ACC112 (cell line): ENCODE results near the gene CRKL.

ENCODE experiments used
- H2AFZ ChIP-seq: fragments of 200-600 bp; sonication (generic); one replicate; pipeline ENCODE4 v1.6.0; 2017; ENCODE audit warnings: antibody characterized with exemption, low read length; ENCODE audit not compliant: unreplicated experiment
- H3K27ac ChIP-seq: fragments of 200-600 bp; sonication (generic); 2 replicates; pipeline ENCODE4 v1.5.1; 2014; ENCODE audit warnings: low read depth, mild to moderate bottlenecking, antibody characterized with exemption, low read length, moderate library complexity
- H3K27me3 ChIP-seq: fragments of 200-600 bp; sonication (generic); 2 replicates; pipeline ENCODE4 v1.6.1; 2014; ENCODE audit warnings: mild to moderate bottlenecking, antibody characterized with exemption, low read length, moderate library complexity, mixed read lengths; ENCODE audit not compliant: insufficient read depth
- H3K36me3 ChIP-seq: fragments of 200-600 bp; sonication (generic); 2 replicates; pipeline ENCODE4 v1.6.1; 2016; ENCODE audit warnings: mild to moderate bottlenecking, antibody characterized with exemption, low read length, moderate library complexity, mixed read lengths; ENCODE audit not compliant: insufficient read depth
- H3K4me1 ChIP-seq: fragments of 200-600 bp; sonication (generic); one replicate; pipeline ENCODE4 v1.6.1; 2016; ENCODE audit warnings: low read length, mixed read lengths; ENCODE audit not compliant: insufficient read depth, unreplicated experiment, control insufficient read depth
- H3K4me3 ChIP-seq: fragments of 200-600 bp; sonication (generic); 2 replicates; pipeline ENCODE4 v1.5.1; 2014; ENCODE audit warnings: mild to moderate bottlenecking, low read depth, low read length
- H3K79me2 ChIP-seq: fragments of 200-600 bp; sonication (generic); one replicate; pipeline ENCODE4 v1.6.0; 2016; ENCODE audit warnings: low read length; ENCODE audit not compliant: control insufficient read depth, unreplicated experiment, insufficient read depth

Gene CRKL

GRCh38 chr22:20989323-20990138, 72.3 kb downstream of the CRKL start:
- Histone ChIP-seq H3K27ac (no peak overlapping the region), H3K4me1 (no peaks in the 10 kb centered on the region), H2AFZ (no peak overlapping the region), H3K4me3 (no peak overlapping the region), H3K79me2 (no peaks in the 10 kb centered on the region), H3K27me3 (no peaks in the 10 kb centered on the region), H3K36me3 (no peaks in the 10 kb centered on the region)

GRCh38 chr22:20990184-20991180, 73.3 kb downstream of the CRKL start:
- H3K79me2 ChIP-seq = no peaks in the 10 kb centered on the region
- no peak overlapping the region for H2AFZ ChIP-seq
- no peak overlapping the region for H3K27ac ChIP-seq
- no peak overlapping the region for H3K4me3 ChIP-seq
- no peaks in the 10 kb centered on the region for H3K27me3 ChIP-seq
- H3K4me1 ChIP-seq = no peaks in the 10 kb centered on the region
- no peaks in the 10 kb centered on the region for H3K36me3 ChIP-seq

- no peak overlapping the region for H2AFZ ChIP-seq
- no peaks in the 10 kb centered on the region for H3K79me2 ChIP-seq
- no peaks in the 10 kb centered on the region for H3K27me3 ChIP-seq
- H3K36me3 ChIP-seq = no peaks in the 10 kb centered on the region
- no peak overlapping the region for H3K4me3 ChIP-seq
- no peak overlapping the region for H3K27ac ChIP-seq
- no peaks in the 10 kb centered on the region for H3K4me1 ChIP-seq
Measured at GRCh38 chr22:20991252-20992055, 74.2 kb downstream of the CRKL start.

GRCh38 chr22:20992056-20992442, 74.8 kb downstream of the CRKL start:
- no peak overlapping the region for H3K27ac ChIP-seq
- H3K4me3 ChIP-seq = no peak overlapping the region
- no peaks in the 10 kb centered on the region for H3K36me3 ChIP-seq
- no peaks in the 10 kb centered on the region for H3K79me2 ChIP-seq
- no peak overlapping the region for H2AFZ ChIP-seq
- H3K27me3 ChIP-seq = no peaks in the 10 kb centered on the region
- no peaks in the 10 kb centered on the region for H3K4me1 ChIP-seq

- no peaks in the 10 kb centered on the region for H3K79me2 ChIP-seq
- H2AFZ ChIP-seq = no peak overlapping the region
- H3K4me3 ChIP-seq = no peak overlapping the region
- no peak overlapping the region for H3K27ac ChIP-seq
- H3K4me1 ChIP-seq = no peaks in the 10 kb centered on the region
- no peaks in the 10 kb centered on the region for H3K36me3 ChIP-seq
- no peaks in the 10 kb centered on the region for H3K27me3 ChIP-seq
Measured at GRCh38 chr22:20992456-20993303, 75.5 kb downstream of the CRKL start.

- Histone ChIP-seq H3K36me3 (no peaks in the 10 kb centered on the region), H3K4me3 (no peak overlapping the region), H3K79me2 (no peaks in the 10 kb centered on the region), H2AFZ (no peak overlapping the region), H3K4me1 (no peaks in the 10 kb centered on the region), H3K27ac (no peak overlapping the region), H3K27me3 (no peaks in the 10 kb centered on the region)
Measured at GRCh38 chr22:20993304-20994127, 76.3 kb downstream of the CRKL start.

- no peak overlapping the region for H2AFZ ChIP-seq
- H3K4me3 ChIP-seq = no peak overlapping the region
- no peaks in the 10 kb centered on the region for H3K4me1 ChIP-seq
- H3K27me3 ChIP-seq = no peaks in the 10 kb centered on the region
- no peak overlapping the region for H3K27ac ChIP-seq
- H3K79me2 ChIP-seq = no peaks in the 10 kb centered on the region
- no peaks in the 10 kb centered on the region for H3K36me3 ChIP-seq
Measured at GRCh38 chr22:20994128-20994901, 77.1 kb downstream of the CRKL start.

- Histone ChIP-seq H3K79me2 (peaks cover 4% of the 10 kb centered on the region), H3K27me3 (no peaks in the 10 kb centered on the region), H3K4me3 (no peak overlapping the region), H3K36me3 (no peaks in the 10 kb centered on the region), H3K27ac (no peak overlapping the region), H2AFZ (no peak overlapping the region), H3K4me1 (peaks cover 3% of the 10 kb centered on the region)
Measured at GRCh38 chr22:20994902-20995241, 77.7 kb downstream of the CRKL start.
